Fibroblast of the aortic adventitia (primary cell): ENCODE results near the gene PRR20B. TPM values are rescaled to one million over a fixed set of nuclear protein-coding genes. Genes with fewer than 3 reads are reported as not detected.
"Not testable (repeated sequence)": the region's sequence is repeated elsewhere in the genome, so short reads cannot be mapped to it uniquely, and the experiment has no call there.

Experiments
- DNase-seq: peaks from one replicate; pipeline ENCODE4 v3.0.0-alpha.2; 2010; ENCODE audit warnings: low read depth
- H3K4me3 ChIP-seq: 2 replicates; pipeline ENCODE4 v1.5.1; 2011; ENCODE audit warnings: low read depth, mild to moderate bottlenecking, control low read depth, low read length, moderate library complexity
- total RNA-seq: library from RNA; depleted of rRNA; stranded (reverse); fragments of >200 nt; gene quantifications from 2 replicates; pipeline ENCODE4 v1.2.3, GENCODE V29; 2012; ENCODE audit warnings: low replicate concordance
- TF ChIP-seq, protein P1 (sequence below): IDR thresholded peaks from 2 replicates; pipeline ENCODE4 v1.5.1; 2011; ENCODE audit warnings: mild to moderate bottlenecking, low read length, control low read depth, inconsistent platforms; ENCODE audit not compliant: insufficient read depth

Gene PRR20B
- total RNA-seq = not detected in 2 replicates

DNA sequence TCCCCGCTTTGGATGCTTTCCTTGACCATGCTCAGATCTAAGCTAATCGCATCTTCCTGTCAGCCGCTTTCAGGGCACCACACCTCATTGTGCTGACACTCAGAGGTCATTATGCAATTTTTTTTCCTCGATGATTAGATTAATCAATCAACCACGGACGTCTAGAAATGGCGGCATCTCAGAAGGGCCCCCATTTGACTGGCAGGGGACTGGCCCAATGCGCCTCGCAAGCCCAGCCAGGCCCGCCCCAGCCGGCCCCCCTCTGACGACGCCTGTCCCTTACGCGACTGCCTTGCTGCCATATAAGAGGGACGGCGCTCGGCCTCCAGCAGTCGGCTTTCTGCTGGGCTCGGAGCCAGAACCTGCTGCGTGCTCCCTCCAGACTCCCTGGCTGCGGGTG is at the start of gene PRR20B:
Gene PRR20B, plus strand, starts transcription at position 301 of the 400 bp plus-strand sequence. CDS start 387 bp downstream, outside the sequence.
- not testable (repeated sequence) for H3K4me3 ChIP-seq

DNA sequence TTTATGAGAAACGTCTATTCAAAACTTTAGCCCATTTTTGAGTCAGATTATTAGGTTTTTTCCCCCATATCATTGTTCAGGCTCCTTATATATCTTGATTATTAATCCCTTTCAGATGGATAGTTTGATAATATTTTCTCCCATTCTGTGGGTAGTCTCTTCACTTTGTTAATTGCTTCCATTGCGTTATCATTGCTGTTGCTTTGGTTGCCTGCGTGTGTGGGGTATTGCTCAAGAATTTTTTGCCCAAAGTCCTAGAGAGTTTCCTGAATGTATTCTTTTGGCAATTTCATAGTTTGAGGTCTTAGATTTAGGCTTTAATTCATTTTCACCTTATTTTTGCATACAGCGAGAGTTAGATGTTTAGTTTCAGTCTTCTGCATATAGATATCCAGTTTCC is 32.3 kb upstream of the PRR20B start:
- H3K4me3 ChIP-seq = no peak overlapping the region
- no peak for DNase-seq
- TF ChIP-seq, protein P1, sequence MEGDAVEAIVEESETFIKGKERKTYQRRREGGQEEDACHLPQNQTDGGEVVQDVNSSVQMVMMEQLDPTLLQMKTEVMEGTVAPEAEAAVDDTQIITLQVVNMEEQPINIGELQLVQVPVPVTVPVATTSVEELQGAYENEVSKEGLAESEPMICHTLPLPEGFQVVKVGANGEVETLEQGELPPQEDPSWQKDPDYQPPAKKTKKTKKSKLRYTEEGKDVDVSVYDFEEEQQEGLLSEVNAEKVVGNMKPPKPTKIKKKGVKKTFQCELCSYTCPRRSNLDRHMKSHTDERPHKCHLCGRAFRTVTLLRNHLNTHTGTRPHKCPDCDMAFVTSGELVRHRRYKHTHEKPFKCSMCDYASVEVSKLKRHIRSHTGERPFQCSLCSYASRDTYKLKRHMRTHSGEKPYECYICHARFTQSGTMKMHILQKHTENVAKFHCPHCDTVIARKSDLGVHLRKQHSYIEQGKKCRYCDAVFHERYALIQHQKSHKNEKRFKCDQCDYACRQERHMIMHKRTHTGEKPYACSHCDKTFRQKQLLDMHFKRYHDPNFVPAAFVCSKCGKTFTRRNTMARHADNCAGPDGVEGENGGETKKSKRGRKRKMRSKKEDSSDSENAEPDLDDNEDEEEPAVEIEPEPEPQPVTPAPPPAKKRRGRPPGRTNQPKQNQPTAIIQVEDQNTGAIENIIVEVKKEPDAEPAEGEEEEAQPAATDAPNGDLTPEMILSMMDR = no peak

More for the DNA sequence above, at the start of gene PRR20B:
- not testable (repeated sequence) for DNase-seq

DNA sequence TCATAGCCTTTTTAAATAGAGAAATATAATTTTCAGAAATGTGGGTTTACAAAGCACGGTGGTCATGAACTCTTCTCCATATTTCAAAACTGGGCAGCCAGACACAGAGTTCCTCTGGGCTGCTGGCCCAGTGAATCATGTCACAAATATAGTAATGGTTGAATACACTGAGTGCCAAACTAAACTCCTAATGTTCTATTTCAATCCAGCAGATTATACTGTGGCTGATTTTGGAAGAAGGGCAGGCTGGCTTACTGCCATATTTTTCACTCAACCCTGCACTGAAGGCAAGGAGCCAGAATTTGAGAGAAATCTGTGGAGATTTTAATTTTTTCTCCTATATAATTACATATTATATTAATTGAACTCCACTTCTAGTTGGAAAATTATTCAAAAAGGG is 23.6 kb upstream of the PRR20B start:
- TF ChIP-seq, protein P1 = no peak
- no peak overlapping the region for H3K4me3 ChIP-seq
- no peak for DNase-seq

DNA sequence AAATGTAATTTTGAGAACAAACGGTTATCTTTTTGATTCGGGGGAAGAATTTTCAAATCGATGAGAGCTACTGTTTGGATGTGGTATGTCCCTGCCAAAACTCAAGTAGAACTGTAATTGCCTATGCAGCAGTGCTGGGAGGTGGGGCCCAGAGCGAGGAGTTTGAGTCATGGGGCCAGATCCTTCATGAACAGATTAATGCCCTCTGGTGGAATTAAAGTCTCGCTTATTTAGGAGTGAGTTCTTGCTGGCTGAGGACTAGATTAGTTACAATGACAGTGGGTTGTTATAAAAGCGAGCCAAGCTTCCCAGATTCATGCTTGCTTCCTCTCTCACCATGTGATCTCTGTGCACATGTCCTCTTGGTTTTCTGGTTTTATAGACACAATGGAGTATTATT is 18.4 kb upstream of the PRR20B start:
- TF ChIP-seq, protein P1 = no peak

DNA sequence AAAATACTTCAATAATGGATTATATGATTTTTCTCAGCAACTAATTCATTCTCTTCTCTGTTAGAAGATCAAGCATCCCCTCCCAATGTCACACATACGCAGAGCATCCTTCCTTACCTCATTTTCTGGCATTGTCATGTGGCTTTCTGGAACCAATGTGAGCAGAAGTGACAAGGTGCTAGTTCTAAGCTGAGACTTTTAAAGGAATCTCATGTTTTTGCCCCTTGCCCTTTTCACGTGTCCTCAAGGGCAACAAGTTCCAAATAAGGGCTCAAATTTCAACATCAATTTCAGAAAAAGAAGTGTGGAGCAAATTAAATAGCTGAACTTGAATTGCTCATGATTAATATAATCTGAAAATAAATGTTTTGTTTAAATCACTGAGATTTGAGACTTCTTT is 11.2 kb upstream of the PRR20B start:
- no peak overlapping the region for H3K4me3 ChIP-seq
- DNase-seq = no peak
- TF ChIP-seq, protein P1 = no peak

More for the DNA sequence above, 18.4 kb upstream of the PRR20B start:
- no peak overlapping the region for H3K4me3 ChIP-seq
- DNase-seq = no peak

DNA sequence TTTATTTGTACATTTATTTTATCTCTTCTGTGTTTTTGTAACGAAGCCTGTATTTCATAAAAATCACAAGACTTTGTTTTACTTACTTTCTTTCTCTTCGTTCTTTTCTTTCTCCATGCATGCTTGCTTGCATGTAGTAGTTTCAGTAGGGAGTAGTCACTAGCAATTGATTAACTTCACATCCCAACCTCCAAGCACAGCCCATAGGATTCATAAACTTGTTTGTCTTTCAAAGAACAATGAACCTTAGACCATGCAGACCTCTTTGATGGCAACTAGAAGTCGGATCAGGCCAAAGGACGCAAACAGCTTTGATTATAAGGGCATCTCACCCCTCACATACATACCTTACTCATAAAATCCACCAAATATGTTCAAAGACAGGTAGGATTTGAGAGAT is 9.7 kb upstream of the PRR20B start:
- TF ChIP-seq, protein P1 = no peak
- no peak for DNase-seq
- H3K4me3 ChIP-seq = no peak overlapping the region

DNA sequence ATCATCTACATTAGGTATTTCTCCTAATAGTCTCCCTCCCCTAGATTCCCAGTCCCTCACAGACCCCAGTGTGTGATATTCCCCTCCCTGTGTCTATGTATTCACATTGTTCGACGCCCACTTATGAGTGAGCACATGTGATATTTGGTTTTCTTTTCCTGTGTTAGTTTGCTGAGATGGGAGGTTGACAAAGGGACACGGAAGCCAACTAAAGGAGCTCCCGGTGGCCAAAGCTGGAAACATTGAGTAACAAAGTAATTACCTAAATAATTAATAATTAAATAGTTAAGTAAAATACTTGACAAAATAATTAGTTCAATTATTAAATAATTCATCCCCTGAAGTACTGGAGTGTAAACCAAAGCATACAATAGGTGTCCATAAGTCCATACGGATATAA is 8.3 kb upstream of the PRR20B start:
- H3K4me3 ChIP-seq = no peak overlapping the region
- TF ChIP-seq, protein P1 = no peak
- DNase-seq = no peak

DNA sequence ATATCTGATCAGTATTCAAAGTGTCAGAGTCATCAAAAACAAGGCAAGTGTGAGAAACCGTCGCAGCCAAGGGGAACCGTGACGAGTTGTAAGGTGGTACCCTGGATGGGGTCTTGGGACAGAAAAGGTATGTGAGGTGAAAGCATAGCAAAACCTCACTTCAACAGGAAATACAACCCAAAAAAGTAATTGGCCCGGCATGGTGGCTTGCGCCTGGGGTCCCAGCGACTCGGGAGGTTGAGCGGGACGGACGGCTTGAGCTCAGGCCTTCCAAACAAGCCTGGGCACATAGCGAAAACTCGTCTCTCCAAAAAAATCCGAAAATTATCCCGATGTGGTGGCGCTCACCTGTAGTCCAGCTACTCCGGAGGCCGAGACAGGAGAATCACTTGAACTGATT is 7.5 kb upstream of the PRR20B start:
- H3K4me3 ChIP-seq, DNase-seq: not testable (repeated sequence)

DNA sequence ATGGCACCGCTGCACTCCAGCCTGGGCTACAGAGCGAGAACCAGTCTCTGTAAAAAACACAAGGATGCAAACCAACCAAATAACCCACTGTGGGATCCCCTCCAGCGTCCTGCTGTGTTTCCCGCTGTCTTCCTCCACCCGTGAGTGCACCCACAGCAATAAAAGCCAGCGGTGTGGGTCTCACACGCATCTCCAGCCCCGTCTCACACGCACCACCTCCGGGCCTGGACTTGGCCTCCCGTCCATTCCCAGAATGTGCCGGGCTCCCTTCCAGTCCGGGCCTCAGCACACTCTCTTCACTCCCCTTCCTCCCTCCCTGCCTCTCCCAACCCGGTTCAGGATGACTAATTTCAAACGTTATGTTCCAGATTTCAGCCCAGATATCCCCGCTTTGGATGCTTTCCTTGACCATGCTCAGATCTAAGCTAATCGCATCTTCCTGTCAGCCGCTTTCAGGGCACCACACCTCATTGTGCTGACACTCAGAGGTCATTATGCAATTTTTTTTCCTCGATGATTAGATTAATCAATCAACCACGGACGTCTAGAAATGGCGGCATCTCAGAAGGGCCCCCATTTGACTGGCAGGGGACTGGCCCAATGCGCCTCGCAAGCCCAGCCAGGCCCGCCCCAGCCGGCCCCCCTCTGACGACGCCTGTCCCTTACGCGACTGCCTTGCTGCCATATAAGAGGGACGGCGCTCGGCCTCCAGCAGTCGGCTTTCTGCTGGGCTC is 6.9 kb upstream of the PRR20B start, which contains the start of gene PRR20A:
Gene PRR20A, plus strand, starts transcription at position 684 of the 734 bp plus-strand sequence. CDS start 387 bp downstream, outside the sequence.
- H3K4me3 ChIP-seq, DNase-seq: not testable (repeated sequence)

DNA sequence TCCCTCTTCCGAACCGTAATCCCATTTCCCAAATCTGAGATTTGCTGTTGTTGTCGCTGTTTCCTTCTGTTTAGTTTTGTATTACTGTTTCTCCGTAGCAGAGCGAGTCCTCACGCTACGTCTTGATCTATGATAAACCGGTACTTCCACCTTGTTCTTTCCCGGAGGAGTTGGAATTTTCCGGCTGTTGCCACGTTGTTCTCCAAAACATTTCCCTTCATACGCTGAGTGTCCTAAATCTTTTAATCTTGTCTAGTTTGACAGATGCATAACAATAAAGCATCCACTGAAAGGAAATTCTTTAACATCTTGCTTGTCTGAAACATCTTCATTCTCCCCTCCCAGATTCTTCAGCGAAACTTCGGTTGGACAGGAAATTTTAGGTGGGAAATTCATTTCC is 818 bp downstream of the PRR20B start:
- DNase-seq, H3K4me3 ChIP-seq: not testable (repeated sequence)

DNA sequence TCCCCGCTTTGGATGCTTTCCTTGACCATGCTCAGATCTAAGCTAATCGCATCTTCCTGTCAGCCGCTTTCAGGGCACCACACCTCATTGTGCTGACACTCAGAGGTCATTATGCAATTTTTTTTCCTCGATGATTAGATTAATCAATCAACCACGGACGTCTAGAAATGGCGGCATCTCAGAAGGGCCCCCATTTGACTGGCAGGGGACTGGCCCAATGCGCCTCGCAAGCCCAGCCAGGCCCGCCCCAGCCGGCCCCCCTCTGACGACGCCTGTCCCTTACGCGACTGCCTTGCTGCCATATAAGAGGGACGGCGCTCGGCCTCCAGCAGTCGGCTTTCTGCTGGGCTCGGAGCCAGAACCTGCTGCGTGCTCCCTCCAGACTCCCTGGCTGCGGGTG is 6.5 kb downstream of the PRR20B start, which contains the start of gene PRR20C:
Gene PRR20C, plus strand, starts transcription at position 301 of the 400 bp plus-strand sequence. CDS start 387 bp downstream, outside the sequence.
- not testable (repeated sequence) for DNase-seq, H3K4me3 ChIP-seq
